ENCODE data around the gene TRAPPC2L. TPM values are rescaled to one million over a fixed set of nuclear protein-coding genes. Genes with fewer than 3 reads are reported as not detected.
"Not testable (repeated sequence)": the region's sequence is repeated elsewhere in the genome, so short reads cannot be mapped to it uniquely, and the experiment has no call there.

TRAPPC2L gene
- total RNA-seq, 2 experiments from 2014 or later = 81.8 to 91.3 TPM

DNA sequence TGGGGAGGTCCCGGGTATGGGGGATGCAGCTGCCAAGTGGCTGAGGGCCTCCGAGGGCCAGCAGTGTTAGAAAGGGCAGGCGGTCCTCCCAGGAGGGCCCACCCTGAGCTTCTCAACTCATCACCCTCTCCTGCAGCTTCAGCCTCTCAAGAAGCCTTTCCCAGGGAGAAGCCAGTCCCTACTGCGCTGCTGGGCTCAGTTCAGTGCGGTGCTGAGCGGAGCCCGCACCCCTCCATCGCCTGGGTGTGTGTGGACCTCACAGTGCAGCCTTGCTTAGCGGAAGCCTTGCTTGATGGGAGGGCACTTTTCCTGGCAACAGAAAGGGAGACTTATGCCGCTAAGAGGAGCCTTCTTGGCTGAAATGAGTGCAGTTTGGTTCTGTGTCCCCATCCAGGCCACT lies 41.7 kb upstream of the TRAPPC2L start:
- peaks cover 6% of the 10 kb centered on the region for H3K4me1 Mint-ChIP-seq
- DNase-seq = no peak
- no peaks in the 10 kb centered on the region for H3K27me3 Mint-ChIP-seq
- no peak overlapping the region for H3K27ac Mint-ChIP-seq
- no peaks in the 10 kb centered on the region for H3K9me3 Mint-ChIP-seq
- H3K36me3 Mint-ChIP-seq = peaks cover 8% of the 10 kb centered on the region
- H3K4me3 Mint-ChIP-seq = no peak overlapping the region

- no peak overlapping the region for H3K27ac Mint-ChIP-seq
- peaks cover under 1% of the 10 kb centered on the region for H3K36me3 Mint-ChIP-seq
- no peaks in the 10 kb centered on the region for H3K9me3 Mint-ChIP-seq
- H3K27me3 Mint-ChIP-seq = no peaks in the 10 kb centered on the region
- peaks cover 4% of the 10 kb centered on the region for H3K4me1 Mint-ChIP-seq
- peak; percentile 73 for DNase-seq
- H3K4me3 Mint-ChIP-seq = no peak overlapping the region
Measured at GRCh38 chr16:88815901-88816589, 40.9 kb upstream of the TRAPPC2L start.

- Mint-ChIP-seq H3K27me3 (no peaks in the 10 kb centered on the region), H3K4me3 (no peak overlapping the region)
Measured at GRCh38 chr16:88816736-88817535, 40.0 kb upstream of the TRAPPC2L start.

GRCh38 chr16:88817785-88818574 lies 38.9 kb upstream of the TRAPPC2L start:
- H3K9me3 Mint-ChIP-seq = no peaks in the 10 kb centered on the region
- H3K4me3 Mint-ChIP-seq = no peak overlapping the region
- H3K27me3 Mint-ChIP-seq = no peaks in the 10 kb centered on the region
- no peak overlapping the region for H3K27ac Mint-ChIP-seq
- no peaks in the 10 kb centered on the region for H3K36me3 Mint-ChIP-seq
- DNase-seq = no peak
- no peaks in the 10 kb centered on the region for H3K4me1 Mint-ChIP-seq

More at GRCh38 chr16:88816736-88817535, 40.0 kb upstream of the TRAPPC2L start:
- no peak for DNase-seq
- Mint-ChIP-seq H3K4me1 (peaks cover 4% of the 10 kb centered on the region), H3K9me3 (no peaks in the 10 kb centered on the region), H3K27ac (no peak overlapping the region), H3K36me3 (no peaks in the 10 kb centered on the region)

- Mint-ChIP-seq H3K4me1 (no peaks in the 10 kb centered on the region), H3K9me3 (no peaks in the 10 kb centered on the region), H3K36me3 (no peaks in the 10 kb centered on the region), H3K4me3 (no peak overlapping the region), H3K27ac (no peak overlapping the region), H3K27me3 (no peaks in the 10 kb centered on the region)
- no peak for DNase-seq
Measured at GRCh38 chr16:88818575-88818874, 38.4 kb upstream of the TRAPPC2L start.

DNA sequence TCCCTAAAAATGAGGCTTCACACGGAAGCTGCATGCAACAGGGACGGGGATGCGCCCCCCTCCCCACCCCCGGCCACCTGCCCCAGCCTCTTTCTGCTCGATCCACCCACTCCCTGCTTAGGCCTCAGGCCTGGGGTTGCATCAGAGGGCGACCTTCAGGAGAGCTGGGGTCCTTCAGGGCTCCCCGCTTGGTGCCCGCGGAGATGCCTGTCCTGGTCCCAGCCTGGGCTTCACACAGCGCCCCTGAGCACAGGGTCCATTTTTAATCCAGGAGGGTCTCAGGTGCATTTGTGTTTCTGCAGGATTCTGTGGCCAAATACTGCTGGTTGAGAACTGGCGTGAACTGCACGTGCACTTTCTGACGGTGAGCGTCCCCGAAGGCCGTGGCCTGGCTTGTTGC lies 37.8 kb upstream of the TRAPPC2L start:
- H3K27me3 Mint-ChIP-seq = no peaks in the 10 kb centered on the region
- H3K4me1 Mint-ChIP-seq = no peaks in the 10 kb centered on the region
- H3K36me3 Mint-ChIP-seq = no peaks in the 10 kb centered on the region
- no peaks in the 10 kb centered on the region for H3K9me3 Mint-ChIP-seq
- H3K27ac Mint-ChIP-seq = no peak overlapping the region
- no peak for DNase-seq
- no peak overlapping the region for H3K4me3 Mint-ChIP-seq

DNA sequence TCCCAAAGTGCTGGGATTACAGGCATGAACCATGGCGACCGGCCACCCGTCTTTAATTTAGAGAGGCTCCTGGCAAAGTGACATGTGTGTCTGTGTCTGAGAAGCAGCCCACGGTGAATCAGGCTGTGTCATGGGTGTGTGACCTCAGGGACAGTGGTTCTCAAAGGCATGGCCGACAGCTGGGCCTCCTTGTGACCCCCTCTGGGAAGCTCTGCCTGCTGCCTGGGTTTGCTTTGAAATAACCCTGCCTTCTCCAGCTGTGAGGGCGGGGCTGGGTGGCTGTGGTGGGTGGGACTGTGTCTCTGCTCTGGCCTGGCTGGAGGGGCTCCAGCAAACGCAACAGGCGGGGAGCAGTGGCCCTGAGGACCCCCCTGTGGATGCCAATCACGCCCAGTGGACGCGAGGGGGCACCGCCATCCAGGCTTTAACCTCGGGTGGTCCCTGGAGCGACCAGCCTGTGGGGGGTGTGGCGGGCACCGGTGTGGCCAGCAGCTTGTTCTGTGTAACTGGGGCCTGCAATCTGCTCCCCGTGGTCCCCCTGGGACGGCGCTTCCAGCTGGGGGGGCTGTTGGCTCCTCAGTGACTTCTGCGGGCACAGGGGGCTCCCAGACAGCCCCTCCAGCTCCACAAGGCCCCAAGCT lies 36.4 kb upstream of the TRAPPC2L start:
- H3K4me3 Mint-ChIP-seq = no peak overlapping the region
- DNase-seq = no peak
- no peaks in the 10 kb centered on the region for H3K9me3 Mint-ChIP-seq
- H3K27me3 Mint-ChIP-seq = no peaks in the 10 kb centered on the region
- no peaks in the 10 kb centered on the region for H3K4me1 Mint-ChIP-seq
- H3K27ac Mint-ChIP-seq = no peak overlapping the region
- H3K36me3 Mint-ChIP-seq = no peaks in the 10 kb centered on the region

DNA sequence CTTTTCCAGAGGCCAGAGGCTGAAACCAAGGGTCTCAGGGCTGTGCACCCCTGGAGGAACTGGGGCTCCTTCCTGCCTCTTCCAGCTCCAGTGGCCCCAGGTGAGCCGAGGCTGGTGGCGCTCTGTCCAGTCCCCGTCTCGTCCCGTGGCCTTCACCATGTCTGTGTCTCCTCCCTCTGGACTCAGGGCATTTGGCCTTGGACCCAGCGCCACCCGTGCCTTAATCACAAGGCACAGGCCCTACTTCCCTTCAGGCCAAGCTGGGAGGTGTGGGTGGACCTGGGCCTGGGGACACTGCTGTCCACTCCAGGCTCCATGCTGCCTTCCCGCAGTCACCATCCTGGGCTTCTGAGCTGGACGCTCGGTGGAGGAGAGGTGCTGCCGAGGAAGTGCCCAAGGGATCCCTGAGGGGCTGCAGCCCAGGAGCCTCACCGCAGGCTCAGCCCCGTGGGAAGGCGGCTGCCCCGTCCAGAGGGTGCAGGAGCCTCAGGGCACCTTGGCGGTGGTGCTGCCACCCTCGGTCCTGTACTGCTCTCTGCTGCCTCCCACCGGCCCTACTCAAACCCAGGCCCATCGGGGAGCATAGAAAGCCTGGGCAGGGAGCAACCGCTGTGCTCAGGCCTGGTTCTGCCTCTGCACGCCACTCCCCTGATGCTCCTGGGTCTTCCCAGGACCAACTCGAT lies 35.6 kb upstream of the TRAPPC2L start:
- H3K27me3 Mint-ChIP-seq = no peaks in the 10 kb centered on the region
- H3K36me3 Mint-ChIP-seq = no peaks in the 10 kb centered on the region
- H3K27ac Mint-ChIP-seq = no peak overlapping the region
- no peaks in the 10 kb centered on the region for H3K9me3 Mint-ChIP-seq
- H3K4me3 Mint-ChIP-seq = no peak overlapping the region
- DNase-seq = no peak
- no peaks in the 10 kb centered on the region for H3K4me1 Mint-ChIP-seq

- no peak for DNase-seq
- H3K4me3 Mint-ChIP-seq = no peak overlapping the region
- H3K4me1 Mint-ChIP-seq = no peaks in the 10 kb centered on the region
- no peaks in the 10 kb centered on the region for H3K36me3 Mint-ChIP-seq
- H3K27ac Mint-ChIP-seq = no peak overlapping the region
- no peaks in the 10 kb centered on the region for H3K9me3 Mint-ChIP-seq
- H3K27me3 Mint-ChIP-seq = no peaks in the 10 kb centered on the region
Measured at GRCh38 chr16:88822281-88823040, 34.5 kb upstream of the TRAPPC2L start.

- not testable (repeated sequence) for H3K4me3 Mint-ChIP-seq, H3K9me3 Mint-ChIP-seq, H3K36me3 Mint-ChIP-seq, DNase-seq, H3K27ac Mint-ChIP-seq, H3K27me3 Mint-ChIP-seq, H3K4me1 Mint-ChIP-seq
Measured at GRCh38 chr16:88823646-88824045, 33.3 kb upstream of the TRAPPC2L start.

- Mint-ChIP-seq H3K4me1 (no peaks in the 10 kb centered on the region), H3K4me3 (no peak overlapping the region), H3K27ac (no peak overlapping the region), H3K9me3 (no peaks in the 10 kb centered on the region), H3K27me3 (no peaks in the 10 kb centered on the region), H3K36me3 (no peaks in the 10 kb centered on the region)
- DNase-seq = no peak
Measured at GRCh38 chr16:88824256-88825077, 32.5 kb upstream of the TRAPPC2L start.

- H3K4me3 Mint-ChIP-seq = no peak overlapping the region
- no peaks in the 10 kb centered on the region for H3K36me3 Mint-ChIP-seq
- H3K27me3 Mint-ChIP-seq = no peaks in the 10 kb centered on the region
- H3K27ac Mint-ChIP-seq = no peak overlapping the region
- no peaks in the 10 kb centered on the region for H3K9me3 Mint-ChIP-seq
- no peak for DNase-seq
- H3K4me1 Mint-ChIP-seq = no peaks in the 10 kb centered on the region
Measured at GRCh38 chr16:88825146-88825545, 31.8 kb upstream of the TRAPPC2L start.

GRCh38 chr16:88826070-88826840 lies 30.7 kb upstream of the TRAPPC2L start:
- H3K27ac Mint-ChIP-seq = no peak overlapping the region
- no peak overlapping the region for H3K4me3 Mint-ChIP-seq
- no peaks in the 10 kb centered on the region for H3K9me3 Mint-ChIP-seq
- no peaks in the 10 kb centered on the region for H3K36me3 Mint-ChIP-seq
- no peaks in the 10 kb centered on the region for H3K27me3 Mint-ChIP-seq
- no peak for DNase-seq
- H3K4me1 Mint-ChIP-seq = no peaks in the 10 kb centered on the region

All from activated naive CD8-positive, alpha-beta T cell treated with anti-CD3 and anti-CD28 coated beads for 36 hours (primary cell).